ENCODE results near the gene CFAP119. TPM values are rescaled to one million over a fixed set of nuclear protein-coding genes. Genes with fewer than 3 reads are reported as not detected.
A peak's percentile ranks its signal among the peaks of the same experiment; 100 is the strongest.
"Not testable (repeated sequence)": the region's sequence is repeated elsewhere in the genome, so short reads cannot be mapped to it uniquely, and the experiment has no call there.

CFAP119 gene
- 1.1 and 9.5 TPM in 2 replicates for total RNA-seq (2014; rRNA removed; shearing (Covaris generic))

DNA sequence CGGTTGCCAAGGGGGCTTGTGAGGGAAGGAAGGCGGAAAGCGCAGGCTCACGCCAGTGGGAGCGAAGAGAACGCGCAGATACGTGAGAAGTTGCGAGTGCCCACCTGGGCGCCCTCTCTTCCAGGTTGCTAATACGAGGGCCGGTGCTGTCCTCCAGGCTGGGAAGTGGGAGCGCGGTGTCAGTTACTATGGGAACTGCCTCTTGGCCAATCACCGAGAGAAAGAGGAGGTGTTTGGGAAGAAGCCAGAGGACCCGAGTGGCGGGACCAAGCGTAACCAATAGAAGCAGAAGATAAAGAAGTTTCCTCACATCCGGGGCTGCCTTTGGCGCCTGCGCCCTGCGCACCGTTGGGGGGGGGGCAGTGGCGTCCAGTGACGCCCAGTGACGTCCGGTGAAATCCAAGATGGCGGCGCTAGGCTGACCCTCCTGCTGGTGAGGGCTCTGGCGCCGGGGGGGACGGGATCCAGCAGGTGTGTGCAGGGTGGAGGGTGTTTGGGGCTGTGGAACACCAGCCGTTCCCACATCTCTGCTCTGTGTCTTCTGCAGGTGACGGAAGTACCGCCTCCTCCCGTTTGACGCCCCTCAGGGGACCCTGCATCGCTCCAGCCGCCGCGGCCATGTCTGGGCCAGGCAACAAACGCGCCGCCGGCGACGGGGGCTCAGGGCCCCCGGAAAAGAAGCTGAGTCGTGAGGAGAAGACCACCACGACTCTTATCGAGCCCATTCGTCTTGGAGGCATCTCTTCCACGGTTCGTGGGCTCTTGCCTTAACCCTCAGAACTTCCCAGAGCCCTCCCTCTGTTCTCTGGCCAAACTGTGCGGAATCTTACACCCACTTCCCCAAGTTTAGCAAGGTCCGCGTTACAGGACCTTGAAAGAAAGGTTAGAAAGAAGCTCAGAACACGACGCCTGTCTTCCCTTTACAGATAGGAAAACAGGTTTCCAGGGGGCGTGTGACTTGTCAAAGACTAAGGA lies at the start of gene CFAP119, which contains the start of gene RNF40:
Gene CFAP119, minus strand, starts transcription at position 135 of the 975 bp plus-strand sequence. CDS start 314 bp downstream, outside the sequence.
Gene RNF40, plus strand, starts transcription at position 395 of the 975 bp plus-strand sequence. Its CDS starts 224 bp downstream, at position 619.
- H3K27ac ChIP-seq: peak within 1 kb of the TSS; percentile 48

DNA sequence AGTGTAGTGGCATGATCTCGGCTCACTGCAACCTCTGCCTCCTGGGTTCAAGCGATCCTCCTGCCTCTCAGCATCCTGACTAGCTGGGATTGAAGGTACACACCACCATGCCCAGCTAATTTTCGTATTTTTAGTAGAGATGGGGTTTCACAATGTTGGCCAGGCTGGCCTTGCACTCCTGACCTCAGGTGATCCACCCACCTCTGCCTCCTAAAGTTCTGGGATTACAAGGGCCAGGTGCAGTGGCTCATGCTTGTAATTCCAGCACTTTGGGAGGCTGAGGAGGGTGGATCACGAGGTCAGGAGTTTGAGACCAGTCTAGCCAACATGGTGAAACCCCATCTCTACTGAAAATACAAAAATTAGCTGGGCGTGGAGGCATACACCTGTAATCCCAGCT lies 47.8 kb upstream of the CFAP119 start:
- not testable (repeated sequence) for H3K36me3 ChIP-seq; H3K27me3 ChIP-seq (replicated peaks)

More for the DNA sequence above, at the start of gene CFAP119, which contains the start of gene RNF40:
- peak; percentile 96 to 97 for DNase-seq (ENCODE audit: low read depth in 1 of 2, low spot score in 2 of 2)
- Histone ChIP-seq H3K9me3 (replicated peaks) (no peaks in the 10 kb centered on the region), H3K27me3 (replicated peaks) (no peaks in the 10 kb centered on the region), H3K36me3 (peaks cover 71% of the 10 kb centered on the region), H3K4me1 (replicated peaks) (peaks cover 17% of the 10 kb centered on the region), H3K4me3 (peak within 1 kb of the TSS; percentile 72)

DNA sequence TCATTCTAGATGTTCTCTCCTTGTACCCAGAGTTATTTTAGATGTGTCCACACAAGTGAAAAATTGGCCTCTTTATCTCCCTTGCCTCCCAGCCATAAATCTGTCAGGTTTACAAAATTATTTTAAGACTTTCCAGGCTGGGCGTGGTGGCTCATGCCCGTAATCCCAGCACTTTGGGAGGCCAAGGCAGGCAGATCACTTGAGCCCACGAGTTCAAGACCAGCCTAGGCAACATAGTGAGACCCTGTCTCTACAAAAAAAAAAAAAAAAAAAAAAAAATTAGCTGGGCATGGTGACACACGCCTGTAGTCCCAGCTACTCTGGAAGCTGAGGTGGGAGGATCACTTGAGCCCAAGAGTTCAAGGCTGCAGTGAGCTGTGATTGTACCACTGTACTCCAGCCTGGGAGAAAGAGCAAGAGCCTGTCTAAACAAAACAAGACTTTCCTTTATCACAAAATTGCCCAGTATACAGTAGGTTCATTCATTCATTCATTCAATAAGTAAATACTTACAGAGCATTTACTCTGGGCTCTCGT lies 47.1 kb upstream of the CFAP119 start:
- not testable (repeated sequence) for H3K36me3 ChIP-seq; H3K4me3 ChIP-seq; DNase-seq (ENCODE audit: low read depth in 1 of 2, low spot score in 2 of 2); H3K27me3 ChIP-seq (replicated peaks); H3K27ac ChIP-seq; H3K9me3 ChIP-seq (replicated peaks)
- peaks cover 17% of the 10 kb centered on the region for H3K4me1 ChIP-seq (replicated peaks)

More for the DNA sequence above, 47.8 kb upstream of the CFAP119 start:
- not testable (repeated sequence) for H3K27ac ChIP-seq; DNase-seq (ENCODE audit: low read depth in 1 of 2, low spot score in 2 of 2); H3K9me3 ChIP-seq (replicated peaks); H3K4me3 ChIP-seq
- peaks cover 21% of the 10 kb centered on the region for H3K4me1 ChIP-seq (replicated peaks)

DNA sequence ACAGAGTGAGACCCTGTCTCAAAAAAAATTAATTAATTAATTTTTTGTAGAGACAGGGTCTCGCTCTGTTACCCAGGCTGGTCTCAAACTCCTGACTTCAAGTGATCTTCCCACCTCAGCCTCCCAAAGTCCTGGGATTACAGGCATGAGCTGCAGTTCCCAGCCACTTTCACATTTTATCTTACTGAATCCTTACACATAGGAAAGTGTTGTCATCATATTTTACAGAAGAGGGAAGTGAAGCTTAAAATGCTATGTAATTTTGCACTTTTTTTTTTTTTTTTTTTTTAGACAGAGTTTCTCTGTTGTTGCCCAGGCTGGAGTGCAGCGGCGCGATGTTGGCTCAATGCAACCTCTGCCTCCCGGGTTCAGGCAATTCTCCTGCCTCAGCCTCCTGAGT lies 46.3 kb upstream of the CFAP119 start:
- H3K4me1 ChIP-seq (replicated peaks): peaks cover 14% of the 10 kb centered on the region
- no peak overlapping the region for H3K27ac ChIP-seq
- H3K27me3 ChIP-seq (replicated peaks): no peaks in the 10 kb centered on the region
- H3K9me3 ChIP-seq (replicated peaks): no peaks in the 10 kb centered on the region
- peaks cover 4% of the 10 kb centered on the region; the same call in 1 of the 2 replicates for H3K36me3 ChIP-seq
- DNase-seq (ENCODE audit: low read depth in 1 of 2, low spot score in 2 of 2): no peak
- no peak overlapping the region for H3K4me3 ChIP-seq

DNA sequence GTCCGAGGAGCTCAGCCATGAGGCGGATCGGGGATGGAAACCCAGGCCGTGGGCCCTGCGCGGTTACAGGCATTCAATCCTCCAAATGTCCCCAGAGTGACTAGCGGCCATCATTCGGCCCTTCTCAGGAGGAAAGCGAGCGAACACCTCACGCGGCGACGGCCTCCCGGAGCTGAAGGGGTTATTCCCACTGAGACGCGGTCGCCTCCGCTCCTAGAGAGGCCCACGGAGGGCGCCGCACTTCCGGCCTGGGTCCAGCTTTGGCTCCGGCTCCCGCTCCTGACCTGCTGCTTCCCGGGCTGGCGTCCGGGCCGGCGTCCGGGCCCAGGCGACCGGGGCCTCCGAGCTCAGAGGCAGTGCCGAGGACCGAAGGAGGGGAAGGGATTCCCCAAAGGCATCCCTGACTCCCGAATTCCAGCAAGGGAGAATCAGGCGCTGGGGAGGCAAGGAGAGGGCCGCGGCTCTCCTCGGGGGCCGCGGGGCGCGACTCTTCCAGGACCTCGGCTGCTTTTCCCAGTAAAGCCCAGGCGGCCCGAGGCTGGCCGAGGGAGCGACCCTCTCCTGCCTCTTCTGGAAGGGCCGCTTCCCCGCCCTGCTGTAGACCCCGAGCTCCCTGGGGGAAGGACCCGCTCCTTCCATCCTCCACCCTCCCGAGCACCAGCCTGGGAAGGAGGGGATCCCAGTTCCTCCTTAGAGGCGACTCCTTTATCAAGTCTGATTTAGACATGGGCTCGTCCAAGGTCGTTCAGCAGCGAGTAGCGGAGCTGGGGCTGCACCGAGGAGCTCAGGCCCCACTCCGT lies 43.7 kb upstream of the CFAP119 start:
- H3K27me3 ChIP-seq (replicated peaks): no peaks in the 10 kb centered on the region
- H3K9me3 ChIP-seq (replicated peaks): no peaks in the 10 kb centered on the region
- DNase-seq (ENCODE audit: low read depth in 1 of 2, low spot score in 2 of 2): peak; percentile 83 to 85
- H3K4me1 ChIP-seq (replicated peaks): peaks cover 14% of the 10 kb centered on the region
- peak overlapping the region; percentile 75 for H3K4me3 ChIP-seq
- peak overlapping the region; percentile 68 for H3K27ac ChIP-seq
- H3K36me3 ChIP-seq: peaks cover 4% of the 10 kb centered on the region; the same call in 1 of the 2 replicates

DNA sequence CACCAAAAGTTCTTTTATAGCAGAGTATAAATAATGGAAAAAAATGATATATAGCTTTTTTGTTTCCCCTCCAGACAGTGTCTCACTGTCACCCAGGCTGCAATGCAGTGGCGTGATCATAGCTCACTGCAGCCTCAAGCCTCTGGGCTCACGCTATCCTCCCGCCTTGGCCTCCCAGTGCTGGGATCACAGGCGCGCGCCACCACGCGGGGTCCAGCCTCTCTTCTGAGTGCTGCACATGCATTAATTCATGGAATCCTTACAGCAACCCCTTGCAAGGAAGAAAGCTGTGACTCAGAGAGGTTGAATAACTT lies 43.2 kb upstream of the CFAP119 start:
- peaks cover 14% of the 10 kb centered on the region for H3K4me1 ChIP-seq (replicated peaks)
- no peak for DNase-seq (ENCODE audit: low read depth in 1 of 2, low spot score in 2 of 2)

DNA sequence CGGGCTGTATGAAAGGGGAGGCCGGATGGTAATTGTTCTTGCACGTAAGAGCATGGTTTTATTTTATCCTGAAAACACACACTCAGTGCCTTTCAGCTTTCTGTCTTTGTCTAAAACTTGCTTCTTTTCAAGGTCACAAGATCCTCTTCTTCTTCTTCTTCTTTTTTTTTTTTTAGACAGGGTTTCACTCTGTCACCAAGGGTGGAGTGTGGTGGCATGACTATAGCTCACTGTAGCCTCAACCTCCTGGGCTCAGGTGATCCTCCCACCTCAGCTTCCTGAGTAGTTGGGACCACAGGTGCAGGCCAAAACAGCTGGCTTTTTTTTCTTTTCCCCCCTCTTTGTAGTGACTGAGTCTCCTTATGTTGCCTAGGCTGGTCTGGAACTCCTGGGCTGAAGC lies 41.1 kb upstream of the CFAP119 start:
- Histone ChIP-seq H3K27ac (no peak overlapping the region), H3K27me3 (replicated peaks) (0 out of 2 replicates have a peak, but pooled peaks cover 2% of the 10 kb centered on the region), H3K9me3 (replicated peaks) (no peaks in the 10 kb centered on the region), H3K36me3 (peaks cover 4% of the 10 kb centered on the region; the same call in 1 of the 2 replicates), H3K4me1 (replicated peaks) (peaks cover 14% of the 10 kb centered on the region), H3K4me3 (no peak overlapping the region)
- no peak for DNase-seq (ENCODE audit: low read depth in 1 of 2, low spot score in 2 of 2)

More for the DNA sequence above, 43.2 kb upstream of the CFAP119 start:
- Histone ChIP-seq H3K9me3 (replicated peaks) (no peaks in the 10 kb centered on the region), H3K27ac (peak overlapping the region; percentile 68; the same call in 1 of the 2 replicates), H3K27me3 (replicated peaks) (no peaks in the 10 kb centered on the region), H3K36me3 (peaks cover 4% of the 10 kb centered on the region; the same call in 1 of the 2 replicates), H3K4me3 (peak overlapping the region; percentile 75)

DNA sequence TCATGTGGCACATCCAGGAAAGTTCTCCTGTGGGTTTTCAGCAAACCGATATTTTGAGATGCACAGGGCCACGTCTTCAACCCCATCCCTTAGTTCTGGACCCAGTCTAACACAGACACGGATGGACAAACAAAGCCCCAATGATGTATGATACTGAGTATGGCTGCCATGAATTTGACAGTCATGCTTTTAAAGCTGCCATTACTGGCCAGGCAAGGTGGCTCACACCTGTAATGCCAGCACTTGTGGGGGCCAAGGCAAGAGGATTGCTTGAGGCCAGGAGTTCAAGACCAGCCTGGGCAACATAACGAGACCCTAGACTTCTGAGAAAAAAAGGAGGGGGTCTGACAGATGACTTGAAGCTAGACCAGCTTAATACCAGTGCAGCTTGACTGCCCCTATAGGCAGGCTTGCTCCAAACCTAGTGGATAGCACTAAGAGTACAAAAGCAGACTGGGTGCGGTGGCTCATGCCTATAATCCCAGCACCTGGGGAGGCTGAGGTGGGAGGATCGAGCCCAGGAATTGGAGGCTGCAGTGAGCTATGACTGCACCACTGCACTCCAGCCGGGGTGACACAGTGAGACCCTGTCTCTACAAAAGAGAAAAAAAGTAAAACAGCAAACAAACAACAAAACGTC lies 35.9 kb upstream of the CFAP119 start:
- Histone ChIP-seq H3K27ac (no peak overlapping the region), H3K9me3 (replicated peaks) (no peaks in the 10 kb centered on the region), H3K4me3 (no peak overlapping the region), H3K36me3 (no peaks in the 10 kb centered on the region), H3K27me3 (replicated peaks) (0 out of 2 replicates have a peak, but pooled peaks cover 2% of the 10 kb centered on the region), H3K4me1 (replicated peaks) (no peaks in the 10 kb centered on the region)
- no peak for DNase-seq (ENCODE audit: low read depth in 1 of 2, low spot score in 2 of 2)

DNA sequence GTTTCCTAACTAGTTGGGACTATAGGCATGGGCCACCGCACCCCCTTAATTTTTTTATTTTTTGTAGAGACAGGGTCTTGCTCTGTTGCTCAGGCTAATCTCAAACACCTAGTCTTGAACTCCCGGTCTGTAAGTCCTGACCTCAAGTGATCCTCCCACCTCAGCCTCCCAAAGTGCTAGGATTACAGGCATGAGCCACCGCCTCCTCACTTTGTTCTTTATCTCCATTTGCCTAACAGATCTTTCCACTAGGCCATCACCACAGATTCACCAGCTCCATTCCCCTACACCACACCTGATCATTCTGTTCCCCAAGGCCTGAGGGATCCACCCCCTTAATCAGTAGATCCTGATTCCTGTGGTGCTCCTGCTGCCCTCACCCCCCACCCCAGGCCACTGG lies 32.8 kb upstream of the CFAP119 start:
- Histone ChIP-seq H3K27me3 (replicated peaks) (no peaks in the 10 kb centered on the region), H3K27ac (no peak overlapping the region), H3K36me3 (no peaks in the 10 kb centered on the region), H3K4me3 (no peak overlapping the region), H3K4me1 (replicated peaks) (no peaks in the 10 kb centered on the region), H3K9me3 (replicated peaks) (no peaks in the 10 kb centered on the region)
- DNase-seq (ENCODE audit: low read depth in 1 of 2, low spot score in 2 of 2): no peak

DNA sequence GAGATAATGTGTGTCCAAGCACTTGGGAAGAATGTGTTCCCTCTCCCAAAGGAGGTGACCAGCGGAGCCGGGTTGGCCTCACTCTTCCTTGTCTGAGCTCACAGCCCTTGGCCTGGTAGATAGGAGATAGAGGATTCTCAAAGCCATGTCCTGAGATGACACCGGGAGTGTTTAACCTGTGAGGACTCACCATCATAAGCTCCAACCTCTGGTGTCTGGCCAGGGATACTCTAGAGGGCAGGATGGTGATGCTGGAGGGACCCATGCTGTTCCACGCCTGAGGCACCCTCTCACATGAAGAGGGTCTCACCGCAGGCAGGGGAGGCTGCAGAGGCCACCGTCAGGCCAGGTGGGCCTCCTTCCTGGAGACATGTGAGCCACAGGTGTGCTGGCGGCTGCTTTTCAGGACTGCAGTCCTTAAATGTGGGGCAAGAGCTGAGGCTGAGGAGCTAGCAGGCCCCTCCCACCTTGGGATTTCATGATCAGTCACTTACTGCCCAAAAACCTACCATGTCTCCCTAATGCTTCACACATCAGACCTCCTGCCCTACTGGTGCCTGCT lies 31.7 kb upstream of the CFAP119 start:
- no peak overlapping the region for H3K4me3 ChIP-seq
- no peak for DNase-seq (ENCODE audit: low read depth in 1 of 2, low spot score in 2 of 2)
- H3K4me1 ChIP-seq (replicated peaks): no peaks in the 10 kb centered on the region
- no peaks in the 10 kb centered on the region for H3K36me3 ChIP-seq
- no peaks in the 10 kb centered on the region for H3K9me3 ChIP-seq (replicated peaks)
- H3K27me3 ChIP-seq (replicated peaks): no peaks in the 10 kb centered on the region
- no peak overlapping the region for H3K27ac ChIP-seq

DNA sequence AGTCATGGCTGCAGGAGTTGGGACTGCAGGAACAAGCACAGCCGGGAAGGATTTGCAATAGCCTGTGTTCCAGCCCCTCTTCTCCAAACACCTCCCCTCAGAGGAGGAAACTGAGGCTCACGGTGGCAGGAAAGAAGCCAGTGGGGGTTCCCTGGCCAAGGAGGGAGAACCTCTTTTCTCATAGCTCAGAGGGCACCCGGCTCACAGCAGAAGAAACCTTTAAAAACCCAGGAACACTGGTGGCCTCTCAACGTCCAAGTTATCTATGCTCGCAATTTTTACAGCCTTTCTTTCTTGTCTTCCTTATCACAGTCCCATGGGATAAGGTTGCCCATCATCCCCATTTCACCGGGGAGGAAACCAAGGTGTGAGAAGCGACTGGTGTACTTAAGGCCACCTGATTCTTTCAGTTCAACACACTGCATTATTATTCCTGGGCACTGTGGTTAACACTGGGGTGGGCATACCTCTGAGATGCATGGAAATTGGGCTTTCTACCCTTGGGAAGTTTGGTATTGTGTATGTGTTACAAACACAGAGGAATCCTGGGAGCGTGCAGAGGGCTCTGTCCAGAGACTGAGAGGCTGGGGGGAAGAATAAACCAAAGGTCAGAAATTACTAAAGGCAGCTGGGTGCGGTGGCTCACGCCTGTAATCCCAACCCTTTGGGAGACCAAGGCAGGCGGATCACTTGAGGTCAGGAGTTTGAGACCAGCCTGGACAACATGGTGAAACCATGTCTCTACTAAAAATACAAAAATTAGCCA lies 25.9 kb upstream of the CFAP119 start:
- no peaks in the 10 kb centered on the region for H3K27me3 ChIP-seq (replicated peaks)
- H3K27ac ChIP-seq: peak overlapping the region; percentile 78; the same call in 1 of the 2 replicates
- H3K4me1 ChIP-seq (replicated peaks): peaks cover 12% of the 10 kb centered on the region
- peak overlapping the region; percentile 74 for H3K4me3 ChIP-seq
- no peaks in the 10 kb centered on the region for H3K9me3 ChIP-seq (replicated peaks)
- no peak for DNase-seq (ENCODE audit: low read depth in 1 of 2, low spot score in 2 of 2)
- peaks cover 20% of the 10 kb centered on the region for H3K36me3 ChIP-seq

DNA sequence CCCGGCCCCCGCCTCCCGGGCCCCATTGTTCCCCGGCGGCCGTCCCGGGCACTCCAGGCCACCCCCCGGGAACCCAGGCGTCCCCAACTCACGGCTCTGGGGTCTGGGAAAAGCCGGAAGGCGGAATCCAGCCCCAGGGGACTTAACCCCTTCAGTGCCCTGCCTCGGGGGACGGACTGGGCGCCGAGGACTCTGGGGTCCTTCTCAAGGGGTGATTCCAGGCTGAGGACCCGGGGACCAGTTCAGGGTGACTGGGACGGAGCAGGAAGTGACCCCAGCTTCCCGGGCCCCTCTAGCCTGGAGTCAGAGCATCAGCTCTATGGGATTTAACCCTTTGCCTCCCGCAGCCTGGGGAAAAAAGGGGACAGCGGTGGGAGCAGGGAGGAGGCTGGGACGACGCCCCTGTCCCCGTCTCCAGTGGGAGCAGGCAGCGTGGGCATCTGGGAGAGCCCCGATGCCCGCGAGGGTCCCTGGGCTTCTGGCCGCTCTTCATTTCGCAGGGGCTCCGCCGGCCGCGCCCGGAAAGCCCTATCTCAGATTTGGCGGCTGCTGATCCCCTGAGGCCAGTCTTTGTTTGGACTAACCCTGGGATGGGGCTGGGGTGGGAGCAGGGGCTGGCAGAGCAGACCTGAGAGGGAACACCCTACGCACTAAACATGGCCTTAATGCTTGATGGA lies 25.2 kb upstream of the CFAP119 start, which contains the start of gene ZNF629:
Gene ZNF629, minus strand, starts transcription at position 270 of the 677 bp plus-strand sequence. CDS start 2,723 bp downstream, outside the sequence.
- Histone ChIP-seq H3K4me3 (peak within 1 kb of the TSS; percentile 74), H3K9me3 (replicated peaks) (no peaks in the 10 kb centered on the region)

More for the DNA sequence above, 25.2 kb upstream of the CFAP119 start, which contains the start of gene ZNF629:
- peak within 1 kb of the TSS; percentile 78 for H3K27ac ChIP-seq
- H3K4me1 ChIP-seq (replicated peaks): peaks cover 12% of the 10 kb centered on the region
- peaks cover 27% of the 10 kb centered on the region for H3K36me3 ChIP-seq
- peak; percentile 72 to 84 for DNase-seq (ENCODE audit: low read depth in 1 of 2, low spot score in 2 of 2)
- H3K27me3 ChIP-seq (replicated peaks): no peaks in the 10 kb centered on the region

All from SJSA1 (cell line).